Ovary (tissue), 3 donors: ENCODE results near the gene RFTN2.

ENCODE experiments used
- EP300 ChIP-seq: sonication (generic); formaldehyde crosslinking; IDR thresholded peaks from one replicate; pipeline ENCODE4 v1.6.1; 2017; ENCODE audit warnings: antibody characterized with exemption
- POLR2A ChIP-seq: fragments of 450-650 bp; IDR thresholded peaks from one replicate; pipeline ENCODE4 v1.6.1; 2017; ENCODE audit warnings: antibody characterized with exemption, mild to moderate bottlenecking, moderate library complexity
- TF ChIP-seq, protein P1 (sequence below), 3 donors: fragments of 450-650 bp in 2 of 3; fragments of 200-600 bp in 1 of 3; IDR thresholded peaks; one replicate each; pipeline versions ENCODE4 v1.5.1 to v1.8.0; 2016 to 2022; ENCODE audit warnings: antibody characterized with exemption in 3 of 3, mild to moderate bottlenecking in 1 of 3
- donor health status: DM: no; HTN: no; CAD: no.

DNA sequence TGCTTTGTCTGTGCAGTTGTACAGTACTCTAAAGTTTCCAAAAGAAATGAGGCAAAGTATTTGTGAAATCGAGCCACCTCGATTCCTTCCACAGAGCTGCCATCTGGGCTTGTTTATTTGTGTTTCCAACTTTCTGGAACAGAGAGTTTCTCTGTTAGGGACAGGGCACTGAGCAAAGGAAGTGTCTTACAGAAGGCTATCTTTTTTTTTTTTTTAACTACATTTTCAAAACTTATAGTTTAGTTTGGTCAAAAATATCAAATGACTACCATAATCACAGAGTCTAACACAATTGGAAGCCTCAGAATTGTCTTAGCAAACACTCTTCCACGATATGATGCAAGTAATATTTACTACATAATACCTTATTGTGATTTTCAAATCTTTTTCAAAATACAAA is 796 bp downstream of the RFTN2 start:
- TF ChIP-seq, protein P1, sequence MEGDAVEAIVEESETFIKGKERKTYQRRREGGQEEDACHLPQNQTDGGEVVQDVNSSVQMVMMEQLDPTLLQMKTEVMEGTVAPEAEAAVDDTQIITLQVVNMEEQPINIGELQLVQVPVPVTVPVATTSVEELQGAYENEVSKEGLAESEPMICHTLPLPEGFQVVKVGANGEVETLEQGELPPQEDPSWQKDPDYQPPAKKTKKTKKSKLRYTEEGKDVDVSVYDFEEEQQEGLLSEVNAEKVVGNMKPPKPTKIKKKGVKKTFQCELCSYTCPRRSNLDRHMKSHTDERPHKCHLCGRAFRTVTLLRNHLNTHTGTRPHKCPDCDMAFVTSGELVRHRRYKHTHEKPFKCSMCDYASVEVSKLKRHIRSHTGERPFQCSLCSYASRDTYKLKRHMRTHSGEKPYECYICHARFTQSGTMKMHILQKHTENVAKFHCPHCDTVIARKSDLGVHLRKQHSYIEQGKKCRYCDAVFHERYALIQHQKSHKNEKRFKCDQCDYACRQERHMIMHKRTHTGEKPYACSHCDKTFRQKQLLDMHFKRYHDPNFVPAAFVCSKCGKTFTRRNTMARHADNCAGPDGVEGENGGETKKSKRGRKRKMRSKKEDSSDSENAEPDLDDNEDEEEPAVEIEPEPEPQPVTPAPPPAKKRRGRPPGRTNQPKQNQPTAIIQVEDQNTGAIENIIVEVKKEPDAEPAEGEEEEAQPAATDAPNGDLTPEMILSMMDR (IDR thresholded peaks at IDR 0.05), result no peak
- TF ChIP-seq POLR2A (no peak), EP300 (no peak)
